Naive B cell (primary cell): ENCODE data around the gene AIFM2. TPM values are rescaled to one million over a fixed set of nuclear protein-coding genes. Genes with fewer than 3 reads are reported as not detected.
"Not testable (repeated sequence)": the region's sequence is repeated elsewhere in the genome, so short reads cannot be mapped to it uniquely, and the experiment has no call there.

Source experiments
- ATAC-seq, 2 donors: fragments of 150-1000 bp; cut with Tn5 transposase; 2 replicates each; pipeline ENCODE4 v1.10.0; 2021; ENCODE audit warnings: low read depth in 2 of 2, mild to moderate bottlenecking in 2 of 2, moderate library complexity in 2 of 2
- DNase-seq: peaks from one replicate; pipeline ENCODE4 v3.0.0; 2022
- H3K27ac Mint-ChIP-seq, 6 donors: one replicate each; pipeline ENCODE4 v1.8.0; 2020 to 2022; ENCODE audit warnings: mild to moderate bottlenecking in 6 of 6, mixed read lengths in 6 of 6, moderate library complexity in 5 of 6, inconsistent platforms in 2 of 6
- H3K27me3 Mint-ChIP-seq, 3 donors: one replicate each; pipeline ENCODE4 v1.8.0; 2021 to 2022; ENCODE audit warnings: mixed read lengths in 3 of 3, mild to moderate bottlenecking in 1 of 3
- H3K36me3 Mint-ChIP-seq, 2 donors: one replicate each; pipeline ENCODE4 v1.8.0; 2020 to 2022; ENCODE audit warnings: mixed read lengths in 2 of 2, inconsistent platforms in 1 of 2, mild to moderate bottlenecking in 1 of 2
- H3K4me1 Mint-ChIP-seq, 3 donors: one replicate each; pipeline ENCODE4 v1.8.0; 2020 to 2022; ENCODE audit warnings: mixed read lengths in 3 of 3, inconsistent platforms in 1 of 3, mild to moderate bottlenecking in 1 of 3, moderate library complexity in 1 of 3
- H3K4me3 Mint-ChIP-seq, 8 donors: one replicate each; pipeline ENCODE4 v1.8.0; 2020 to 2022; ENCODE audit warnings: mild to moderate bottlenecking in 8 of 8, mixed read lengths in 8 of 8, moderate library complexity in 8 of 8, inconsistent platforms in 2 of 8
- H3K9me3 Mint-ChIP-seq, 7 donors: one replicate each; pipeline ENCODE4 v1.8.0; 2020 to 2022; ENCODE audit warnings: mixed read lengths in 7 of 7, mild to moderate bottlenecking in 5 of 7, inconsistent platforms in 2 of 7, moderate library complexity in 1 of 7
- polyA plus RNA-seq, 6 donors: library from polyadenylated mRNA; unstranded; fragments of 300-500 nt; fragmentation: Illumina TruSeq; gene quantifications; one replicate each; pipeline ENCODE4 v1.2.3, GENCODE V29; 2021; ENCODE audit warnings: low read depth in 6 of 6

The AIFM2 gene
- polyA plus RNA-seq, 6 donors from 2014 or later: 1.8 to 3.0 (median 2.2) TPM

- Mint-ChIP-seq H3K9me3 (no peaks in the 10 kb centered on the region), H3K4me3 (no peak overlapping the region), H3K27ac (no peak overlapping the region), H3K36me3 (no peaks in the 10 kb centered on the region), H3K4me1 (peaks cover 6 to 12% (median 8%) of the 10 kb centered on the region in 3 donors), H3K27me3 (no peaks in the 10 kb centered on the region)
- DNase-seq (no peak), ATAC-seq (no peak)
These were observed 7.7 kb downstream of the AIFM2 start for GRCh38 chr10:70124918-70125317.

GRCh38 chr10:70124415-70124814 is 8.2 kb downstream of the AIFM2 start:
- H3K36me3 Mint-ChIP-seq: no peaks in the 10 kb centered on the region
- H3K27ac Mint-ChIP-seq: no peak overlapping the region
- H3K4me1 Mint-ChIP-seq: peaks cover 6 to 12% (median 8%) of the 10 kb centered on the region in 3 donors
- no peaks in the 10 kb centered on the region for H3K27me3 Mint-ChIP-seq
- no peak overlapping the region for H3K4me3 Mint-ChIP-seq
- ATAC-seq: no peak
- H3K9me3 Mint-ChIP-seq: no peaks in the 10 kb centered on the region
- no peak for DNase-seq

GRCh38 chr10:70123817-70124216 is 8.8 kb downstream of the AIFM2 start:
- DNase-seq: no peak
- Mint-ChIP-seq H3K4me1 (peaks cover 6 to 12% (median 8%) of the 10 kb centered on the region in 3 donors), H3K36me3 (no peaks in the 10 kb centered on the region), H3K27me3 (no peaks in the 10 kb centered on the region), H3K4me3 (no peak overlapping the region), H3K27ac (no peak overlapping the region), H3K9me3 (no peaks in the 10 kb centered on the region)
- ATAC-seq: no peak

GRCh38 chr10:70123166-70123565 is 9.5 kb downstream of the AIFM2 start:
- not testable (repeated sequence) for H3K4me3 Mint-ChIP-seq, H3K9me3 Mint-ChIP-seq, ATAC-seq, H3K27me3 Mint-ChIP-seq, DNase-seq, H3K36me3 Mint-ChIP-seq
- Mint-ChIP-seq H3K4me1 (peaks cover 6 to 12% (median 8%) of the 10 kb centered on the region in 3 donors), H3K27ac (peak overlapping the region in 2 of 6 donors; percentile 11 to 12)

GRCh38 chr10:70122742-70123141 is 9.9 kb downstream of the AIFM2 start:
- DNase-seq: no peak
- H3K36me3 Mint-ChIP-seq: no peaks in the 10 kb centered on the region
- no peak for ATAC-seq
- H3K4me1 Mint-ChIP-seq: peaks cover 6 to 10% (median 8%) of the 10 kb centered on the region in 3 donors
- no peaks in the 10 kb centered on the region for H3K9me3 Mint-ChIP-seq
- H3K27me3 Mint-ChIP-seq: no peaks in the 10 kb centered on the region
- no peak overlapping the region for H3K4me3 Mint-ChIP-seq
- no peak overlapping the region for H3K27ac Mint-ChIP-seq

GRCh38 chr10:70121281-70121949 is 11.2 kb downstream of the AIFM2 start:
- no peak overlapping the region for H3K27ac Mint-ChIP-seq
- peaks cover 3 to 8% (median 7%) of the 10 kb centered on the region in 3 donors for H3K4me1 Mint-ChIP-seq

GRCh38 chr10:70120417-70120816 is 12.2 kb downstream of the AIFM2 start:
- Mint-ChIP-seq H3K4me1 (peaks cover 6 to 7% (median 7%) of the 10 kb centered on the region in 3 donors), H3K27me3 (no peaks in the 10 kb centered on the region), H3K4me3 (no peak overlapping the region), H3K36me3 (no peaks in the 10 kb centered on the region), H3K27ac (peak overlapping the region in 1 of 6 donors; percentile 67), H3K9me3 (no peaks in the 10 kb centered on the region)
- ATAC-seq (no peak), DNase-seq (no peak)

More at GRCh38 chr10:70121281-70121949, 11.2 kb downstream of the AIFM2 start:
- no peaks in the 10 kb centered on the region for H3K36me3 Mint-ChIP-seq
- no peaks in the 10 kb centered on the region for H3K9me3 Mint-ChIP-seq
- no peaks in the 10 kb centered on the region for H3K27me3 Mint-ChIP-seq
- H3K4me3 Mint-ChIP-seq: no peak overlapping the region
- DNase-seq: no peak
- no peak for ATAC-seq

GRCh38 chr10:70119623-70120022 is 13.0 kb downstream of the AIFM2 start:
- Mint-ChIP-seq H3K36me3 (no peaks in the 10 kb centered on the region), H3K4me1 (peaks cover 4 to 7% (median 6%) of the 10 kb centered on the region in 3 donors), H3K27ac (no peak overlapping the region), H3K27me3 (no peaks in the 10 kb centered on the region), H3K9me3 (no peaks in the 10 kb centered on the region), H3K4me3 (no peak overlapping the region)
- DNase-seq: no peak
- no peak for ATAC-seq

GRCh38 chr10:70119197-70119596 is 13.4 kb downstream of the AIFM2 start:
- peaks cover 4 to 7% (median 6%) of the 10 kb centered on the region in 3 donors for H3K4me1 Mint-ChIP-seq
- no peak overlapping the region for H3K27ac Mint-ChIP-seq
- H3K9me3 Mint-ChIP-seq: no peaks in the 10 kb centered on the region
- DNase-seq (no peak), ATAC-seq (no peak)
- no peaks in the 10 kb centered on the region for H3K27me3 Mint-ChIP-seq
- H3K36me3 Mint-ChIP-seq: peaks cover 0 to under 1% of the 10 kb centered on the region in 2 donors
- H3K4me3 Mint-ChIP-seq: no peak overlapping the region

- peaks cover 4 to 7% (median 6%) of the 10 kb centered on the region in 3 donors for H3K4me1 Mint-ChIP-seq
- no peaks in the 10 kb centered on the region for H3K9me3 Mint-ChIP-seq
- no peak overlapping the region for H3K4me3 Mint-ChIP-seq
- DNase-seq (no peak), ATAC-seq (no peak)
- H3K27me3 Mint-ChIP-seq: no peaks in the 10 kb centered on the region
- no peak overlapping the region for H3K27ac Mint-ChIP-seq
- H3K36me3 Mint-ChIP-seq: peaks cover 6 to 10% of the 10 kb centered on the region in 2 donors
These were observed 14.4 kb downstream of the AIFM2 start for GRCh38 chr10:70118196-70118595.

GRCh38 chr10:70117646-70118045 is 15.0 kb downstream of the AIFM2 start:
- Mint-ChIP-seq H3K36me3 (peaks cover 6 to 14% of the 10 kb centered on the region in 2 donors), H3K4me3 (no peak overlapping the region), H3K4me1 (peaks cover 4 to 7% (median 6%) of the 10 kb centered on the region in 3 donors), H3K27me3 (no peaks in the 10 kb centered on the region), H3K9me3 (no peaks in the 10 kb centered on the region), H3K27ac (no peak overlapping the region)
- ATAC-seq (no peak), DNase-seq (no peak)

- peaks cover 6 to 14% of the 10 kb centered on the region in 2 donors for H3K36me3 Mint-ChIP-seq
- DNase-seq (peak; percentile 48), ATAC-seq (peak; percentile 52 to 66)
- no peaks in the 10 kb centered on the region for H3K9me3 Mint-ChIP-seq
- peak overlapping the region in 3 of 6 donors; percentile 32 to 76 (median 70) for H3K27ac Mint-ChIP-seq
- peaks cover 4 to 7% (median 6%) of the 10 kb centered on the region in 3 donors for H3K4me1 Mint-ChIP-seq
- H3K27me3 Mint-ChIP-seq: no peaks in the 10 kb centered on the region
- H3K4me3 Mint-ChIP-seq: no peak overlapping the region
These were observed 16.5 kb downstream of the AIFM2 start for GRCh38 chr10:70115948-70116682.

- H3K27ac Mint-ChIP-seq: no peak overlapping the region
These were observed 17.7 kb downstream of the AIFM2 start for GRCh38 chr10:70114902-70115301.

GRCh38 chr10:70112071-70112470 is 20.6 kb downstream of the AIFM2 start:
- Mint-ChIP-seq H3K9me3 (no peaks in the 10 kb centered on the region), H3K27ac (no peak overlapping the region)

More at GRCh38 chr10:70114902-70115301, 17.7 kb downstream of the AIFM2 start:
- peaks cover 6 to 14% of the 10 kb centered on the region in 2 donors for H3K36me3 Mint-ChIP-seq
- H3K9me3 Mint-ChIP-seq: no peaks in the 10 kb centered on the region
- H3K27me3 Mint-ChIP-seq: no peaks in the 10 kb centered on the region
- H3K4me3 Mint-ChIP-seq: no peak overlapping the region
- no peak for ATAC-seq
- no peak for DNase-seq
- H3K4me1 Mint-ChIP-seq: peaks cover 4 to 7% (median 6%) of the 10 kb centered on the region in 3 donors

More at GRCh38 chr10:70112071-70112470, 20.6 kb downstream of the AIFM2 start:
- no peaks in the 10 kb centered on the region for H3K27me3 Mint-ChIP-seq
- peaks cover 6 to 7% (median 7%) of the 10 kb centered on the region in 3 donors for H3K4me1 Mint-ChIP-seq
- peaks cover 6 to 14% of the 10 kb centered on the region in 2 donors for H3K36me3 Mint-ChIP-seq
- ATAC-seq: no peak
- no peak for DNase-seq
- H3K4me3 Mint-ChIP-seq: no peak overlapping the region
